Measurements from ENCODE around the gene CEP20.

The CEP20 gene

DNA sequence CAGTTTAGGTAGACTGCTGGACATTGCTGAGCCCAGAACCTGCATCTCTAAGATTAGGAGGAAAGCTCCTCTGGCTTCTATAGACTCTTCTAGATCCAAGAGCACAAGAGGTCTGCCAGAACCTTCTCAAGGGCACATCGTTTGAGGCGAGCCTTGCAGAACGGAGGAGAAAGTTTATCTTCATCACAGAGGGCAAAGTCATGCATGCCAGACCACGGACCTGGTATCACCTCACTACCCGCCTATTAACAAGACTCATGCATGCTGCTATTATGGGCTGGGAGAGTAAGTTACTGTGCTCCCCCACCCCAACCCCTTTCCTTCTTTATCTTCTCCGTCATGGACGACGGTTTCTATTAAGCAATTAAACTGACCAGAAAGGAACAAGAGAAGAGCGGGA lies 54.9 kb downstream of the CEP20 start:
- no peak for DNase-seq (ENCODE audit: low read depth, low spot score)

DNA sequence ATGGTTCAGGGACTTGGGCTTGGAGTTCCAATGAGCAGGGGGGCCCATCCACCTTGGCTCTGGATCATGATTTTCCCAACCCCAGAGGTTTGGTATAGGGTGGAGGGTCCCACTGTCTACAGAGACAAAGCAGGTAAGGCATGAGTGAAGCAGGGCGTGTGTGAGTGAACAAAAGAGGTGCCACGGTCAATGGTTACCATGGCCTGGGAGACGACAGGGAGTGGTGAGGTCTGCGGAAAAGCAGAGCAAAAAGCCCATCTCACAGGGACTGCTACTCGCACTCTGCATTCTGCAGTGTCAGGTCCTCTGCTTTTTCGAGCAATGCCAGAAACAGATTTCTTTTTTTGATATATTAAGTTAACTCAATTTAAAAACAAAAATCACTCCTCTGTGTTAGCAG lies 56.2 kb downstream of the CEP20 start:
- no peak for DNase-seq (ENCODE audit: low read depth, low spot score)

DNA sequence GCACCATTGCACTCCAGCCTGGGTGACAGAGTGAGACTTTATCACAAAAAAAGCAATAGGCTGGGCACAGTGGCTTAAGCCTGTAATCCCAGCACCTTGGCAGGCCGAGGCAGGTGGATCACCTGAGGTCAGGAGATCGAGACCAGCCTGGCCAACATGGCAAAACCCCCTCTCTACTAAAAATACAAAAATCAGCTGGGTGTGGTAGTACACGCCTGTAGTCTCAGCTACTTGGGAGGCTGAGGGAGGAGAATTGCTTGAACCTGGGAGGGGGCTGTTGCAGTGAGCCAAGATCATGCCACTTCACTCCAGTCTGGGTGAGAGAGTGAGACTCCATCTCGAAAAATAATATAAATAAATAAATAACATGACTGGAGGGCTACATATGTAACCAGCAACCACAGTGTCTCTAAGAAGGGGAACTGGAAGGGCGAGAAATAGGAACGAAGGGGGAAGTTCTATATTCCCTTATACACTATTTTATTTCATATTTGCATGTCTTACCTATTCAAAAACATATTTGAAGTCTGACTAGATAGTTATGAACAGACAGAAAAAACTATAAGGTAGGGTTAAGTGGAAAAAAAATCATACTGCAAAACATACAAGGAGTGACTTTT lies 57.5 kb downstream of the CEP20 start:
- DNase-seq (ENCODE audit: low read depth, low spot score): no peak

DNA sequence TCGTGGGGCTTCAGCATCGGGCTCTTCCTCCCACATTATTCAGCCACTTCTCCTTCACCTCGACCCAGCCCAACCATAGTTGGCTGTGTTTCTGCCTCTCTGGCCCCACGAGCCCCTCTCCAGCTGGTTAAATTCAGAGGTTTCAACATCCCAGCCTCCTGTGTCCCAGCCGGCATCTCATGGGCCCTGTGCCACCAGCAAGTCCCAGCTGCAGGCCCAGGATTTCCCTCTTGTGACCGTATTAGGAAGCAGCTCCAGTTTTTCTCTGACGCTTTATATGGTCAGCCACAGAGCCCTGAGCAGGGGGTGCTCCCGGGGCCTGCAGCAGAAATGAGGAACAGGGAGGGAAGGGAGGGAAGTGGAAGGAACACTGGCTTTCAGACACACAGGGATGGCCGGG lies 58.9 kb downstream of the CEP20 start:
- DNase-seq (ENCODE audit: low read depth, low spot score): peak; percentile 33

DNA sequence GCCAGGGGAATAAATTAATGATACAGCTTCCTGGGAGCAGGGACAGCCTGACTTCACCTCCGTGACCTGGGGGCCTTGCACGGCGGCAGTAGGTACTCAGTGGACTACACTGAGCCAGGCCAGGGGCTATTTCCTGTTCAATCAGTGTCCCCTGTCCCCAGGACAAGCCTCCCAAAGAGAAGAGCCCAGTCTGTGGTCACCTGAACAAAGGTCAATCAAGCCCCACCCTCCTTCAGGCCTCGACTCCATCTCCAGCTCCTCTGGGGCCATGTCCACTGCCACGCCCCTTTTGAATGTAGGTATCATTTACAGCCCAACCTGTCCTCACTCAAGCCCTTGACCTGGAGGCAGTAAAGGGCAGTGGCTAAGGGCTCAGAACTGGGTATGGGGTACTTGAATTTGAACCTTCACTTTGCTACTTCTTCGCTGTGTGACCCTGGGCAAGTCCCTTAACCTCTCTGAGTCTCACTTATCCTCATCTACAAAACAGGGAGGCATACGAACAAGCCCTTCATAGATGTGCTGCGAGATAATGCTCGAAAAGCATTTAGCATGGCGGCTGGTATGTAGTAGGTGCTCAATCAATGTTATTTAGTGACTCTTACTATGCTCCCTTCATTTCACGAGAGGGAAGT lies 60.6 kb downstream of the CEP20 start:
- no peak for DNase-seq (ENCODE audit: low read depth, low spot score)

DNA sequence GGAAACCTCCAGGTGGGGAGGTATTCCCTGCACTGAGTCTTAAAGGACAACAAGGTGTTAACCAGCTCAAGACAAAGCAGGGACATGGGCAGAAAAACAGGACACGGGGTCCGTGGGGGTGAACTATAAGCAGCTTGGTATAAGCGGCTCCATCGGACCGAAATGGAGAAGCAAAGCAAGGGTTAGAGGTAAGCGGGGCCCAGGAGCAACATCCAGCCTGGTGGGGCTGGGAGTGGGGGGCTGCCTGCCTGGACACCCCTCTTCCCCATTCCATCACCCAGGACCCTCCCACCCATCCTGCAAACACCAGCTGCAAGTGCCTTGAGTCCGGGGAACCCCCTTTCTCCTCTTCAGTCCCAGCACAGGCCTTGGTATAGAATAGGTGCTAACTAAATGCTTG lies 61.1 kb downstream of the CEP20 start:
- no peak for DNase-seq (ENCODE audit: low read depth, low spot score)

DNA sequence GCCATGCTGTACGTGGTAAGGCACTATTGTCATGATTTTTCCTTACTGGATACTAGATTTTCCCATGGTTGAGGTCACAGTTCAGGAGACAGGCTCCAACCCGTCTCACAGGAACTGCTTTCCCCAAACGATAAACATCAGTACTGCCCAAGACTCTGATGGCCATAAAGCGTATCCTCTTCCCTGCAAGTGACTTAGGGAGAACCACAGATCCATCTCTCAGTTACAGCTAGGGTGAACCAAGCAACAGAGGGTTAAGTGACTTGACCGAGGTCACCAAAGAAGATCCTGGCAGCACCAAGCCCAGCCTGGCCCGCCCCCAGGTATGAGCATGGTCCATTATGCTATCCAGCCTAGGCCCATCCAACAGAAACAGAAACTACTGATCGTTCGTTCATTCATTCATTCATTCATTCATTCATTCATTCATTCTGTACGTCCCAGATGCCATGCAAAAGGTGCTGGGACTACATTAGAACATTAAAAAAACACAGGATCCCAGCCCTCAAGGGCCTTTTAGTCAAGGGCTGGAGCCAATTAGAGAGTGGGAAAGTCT lies 62.6 kb downstream of the CEP20 start:
- no peak for DNase-seq (ENCODE audit: low read depth, low spot score)

DNA sequence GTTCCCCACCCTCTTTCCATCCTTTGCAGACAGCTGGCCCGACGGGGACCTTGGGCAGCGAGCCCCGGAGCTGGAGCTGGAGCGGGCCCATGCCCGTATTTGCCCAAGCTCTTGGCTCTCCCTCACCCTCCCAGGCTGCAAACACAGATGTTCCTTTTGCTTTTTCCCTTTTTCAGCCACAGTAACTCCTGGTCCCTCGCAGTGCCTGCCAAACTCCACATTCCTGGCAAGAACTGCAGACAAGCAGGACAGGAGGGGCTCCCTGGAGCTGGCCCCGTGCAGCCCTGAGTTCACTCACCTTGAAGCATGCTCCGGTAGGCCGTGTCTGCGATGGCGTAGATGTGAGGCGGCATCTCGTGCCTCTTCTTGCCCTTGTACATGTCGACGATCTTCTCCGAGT lies 65.4 kb downstream of the CEP20 start:
- DNase-seq (ENCODE audit: low read depth, low spot score): no peak

DNA sequence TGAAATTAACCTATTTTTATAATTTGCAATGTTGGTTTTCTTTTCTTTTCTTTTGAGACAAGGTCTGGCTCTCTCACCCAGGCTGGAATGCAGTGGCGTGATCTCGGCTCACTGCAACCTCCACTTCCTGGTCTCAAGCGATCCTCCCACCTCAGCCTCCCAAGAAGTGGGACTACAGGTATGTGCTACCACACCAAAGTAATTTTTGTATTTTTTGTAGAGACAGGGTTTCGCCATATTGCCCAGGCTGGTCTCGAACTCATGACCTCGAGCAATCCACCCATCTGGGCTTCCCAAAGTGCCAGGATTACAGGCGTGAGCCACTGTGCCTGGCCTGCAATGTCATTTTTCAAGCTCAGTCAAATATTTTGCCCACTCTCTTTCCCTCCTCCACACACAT lies 67.6 kb downstream of the CEP20 start:
- no peak for DNase-seq (ENCODE audit: low read depth, low spot score)

DNA sequence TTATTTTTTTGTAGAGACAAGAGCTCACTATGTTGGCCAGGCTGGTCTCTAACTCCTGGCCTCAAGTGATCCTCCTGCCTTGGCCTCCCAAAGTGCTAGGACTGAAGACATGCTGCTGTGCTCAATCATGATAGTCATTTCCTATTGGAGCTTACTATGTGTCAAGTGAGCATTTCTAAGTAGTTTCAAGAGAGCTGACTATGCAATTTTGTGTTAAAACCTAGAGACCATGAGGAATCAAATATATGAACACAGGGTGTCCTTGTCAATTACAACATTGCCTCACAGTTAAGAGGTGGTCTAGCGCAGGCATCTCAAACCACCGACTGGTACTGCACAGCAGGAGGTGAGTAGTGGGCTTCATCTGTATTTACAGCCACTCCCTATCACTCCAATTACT lies 69.4 kb downstream of the CEP20 start:
- DNase-seq (ENCODE audit: low read depth, low spot score): no peak

DNA sequence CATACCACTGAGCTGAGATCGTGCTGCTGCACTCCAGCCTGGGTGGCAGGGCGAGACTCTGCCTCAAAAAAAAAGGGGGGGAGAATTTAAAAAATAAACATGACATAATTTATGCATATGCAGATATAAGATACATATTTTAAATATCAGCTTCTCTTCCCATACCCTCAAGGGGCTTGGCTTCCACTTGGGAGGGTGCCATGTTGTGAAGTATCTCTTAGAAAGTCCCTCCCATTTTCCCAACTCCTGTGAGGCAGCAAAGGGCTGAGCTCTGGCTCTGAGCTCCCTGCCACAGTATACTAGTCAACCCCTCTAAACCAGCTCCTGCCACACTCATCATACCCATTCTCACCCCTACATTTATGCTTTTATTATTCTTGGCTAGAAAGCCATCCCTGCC lies 71.0 kb downstream of the CEP20 start:
- DNase-seq (ENCODE audit: low read depth, low spot score): no peak

DNA sequence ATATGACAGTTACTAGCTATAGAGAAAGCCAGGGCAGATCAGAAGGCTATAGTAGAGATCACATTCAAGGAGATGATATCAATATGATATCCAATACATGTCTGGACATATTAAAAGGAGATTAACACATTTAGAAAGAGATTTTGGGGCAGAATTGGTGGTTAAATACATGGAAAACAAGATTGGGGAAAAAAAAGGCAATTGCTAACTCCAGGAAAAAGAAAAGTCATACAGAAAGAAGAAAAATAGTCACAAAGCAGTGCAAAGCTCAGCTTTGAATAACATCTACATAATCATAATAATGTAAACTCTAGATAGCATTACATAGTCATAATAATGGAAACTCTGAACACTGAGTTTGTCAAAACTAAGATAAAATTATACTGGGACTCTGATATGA lies 72.2 kb downstream of the CEP20 start:
- DNase-seq (ENCODE audit: low read depth, low spot score): no peak
